ENCODE results near the gene ENO3.

DNA sequence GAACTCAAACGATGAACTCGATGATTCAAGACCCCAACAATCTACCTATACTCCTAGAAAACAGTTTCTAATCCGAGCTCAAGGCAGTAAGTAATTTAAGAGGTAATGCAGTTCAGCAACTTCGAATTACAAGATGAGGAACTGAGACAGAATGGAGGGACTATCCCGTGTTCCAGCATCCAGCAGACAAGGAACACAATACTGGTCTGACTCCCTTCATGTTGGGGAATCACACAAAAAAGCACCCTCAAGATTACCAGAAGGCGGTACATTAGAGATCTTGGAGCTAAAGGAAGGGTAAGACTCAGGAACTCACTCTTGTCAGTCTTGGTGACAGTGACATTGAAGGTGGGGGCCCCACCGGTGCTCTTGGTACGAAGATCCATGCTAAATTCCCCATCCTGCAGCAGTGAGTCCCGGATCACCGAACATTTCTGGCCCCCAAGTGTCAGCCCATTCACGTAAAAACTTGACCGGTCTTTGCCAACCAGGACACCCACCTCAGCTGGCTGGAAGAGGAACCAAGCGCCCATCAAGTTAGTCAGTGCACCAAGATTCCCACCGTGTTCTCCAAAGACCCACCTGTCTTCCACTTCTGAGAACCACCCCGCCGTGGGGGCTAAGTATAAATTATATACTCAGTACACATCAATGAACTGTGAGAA lies 4.5 kb upstream of the ENO3 start:
- TF ChIP-seq, protein P1, sequence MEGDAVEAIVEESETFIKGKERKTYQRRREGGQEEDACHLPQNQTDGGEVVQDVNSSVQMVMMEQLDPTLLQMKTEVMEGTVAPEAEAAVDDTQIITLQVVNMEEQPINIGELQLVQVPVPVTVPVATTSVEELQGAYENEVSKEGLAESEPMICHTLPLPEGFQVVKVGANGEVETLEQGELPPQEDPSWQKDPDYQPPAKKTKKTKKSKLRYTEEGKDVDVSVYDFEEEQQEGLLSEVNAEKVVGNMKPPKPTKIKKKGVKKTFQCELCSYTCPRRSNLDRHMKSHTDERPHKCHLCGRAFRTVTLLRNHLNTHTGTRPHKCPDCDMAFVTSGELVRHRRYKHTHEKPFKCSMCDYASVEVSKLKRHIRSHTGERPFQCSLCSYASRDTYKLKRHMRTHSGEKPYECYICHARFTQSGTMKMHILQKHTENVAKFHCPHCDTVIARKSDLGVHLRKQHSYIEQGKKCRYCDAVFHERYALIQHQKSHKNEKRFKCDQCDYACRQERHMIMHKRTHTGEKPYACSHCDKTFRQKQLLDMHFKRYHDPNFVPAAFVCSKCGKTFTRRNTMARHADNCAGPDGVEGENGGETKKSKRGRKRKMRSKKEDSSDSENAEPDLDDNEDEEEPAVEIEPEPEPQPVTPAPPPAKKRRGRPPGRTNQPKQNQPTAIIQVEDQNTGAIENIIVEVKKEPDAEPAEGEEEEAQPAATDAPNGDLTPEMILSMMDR (IDR thresholded peaks at IDR 0.05), result no peak
- no peak for TF ChIP-seq POLR2A (IDR thresholded peaks at IDR 0.05)

All from thyroid gland (tissue), 4 donors.